Left forelimb (tissue), 1 donor: ENCODE results near the gene NLGN2.

Experiments used
- DNase-seq: peaks from one replicate; pipeline ENCODE4 v3.0.0-alpha.2; 2018; ENCODE audit warnings: low spot score

The NLGN2 gene

DNA sequence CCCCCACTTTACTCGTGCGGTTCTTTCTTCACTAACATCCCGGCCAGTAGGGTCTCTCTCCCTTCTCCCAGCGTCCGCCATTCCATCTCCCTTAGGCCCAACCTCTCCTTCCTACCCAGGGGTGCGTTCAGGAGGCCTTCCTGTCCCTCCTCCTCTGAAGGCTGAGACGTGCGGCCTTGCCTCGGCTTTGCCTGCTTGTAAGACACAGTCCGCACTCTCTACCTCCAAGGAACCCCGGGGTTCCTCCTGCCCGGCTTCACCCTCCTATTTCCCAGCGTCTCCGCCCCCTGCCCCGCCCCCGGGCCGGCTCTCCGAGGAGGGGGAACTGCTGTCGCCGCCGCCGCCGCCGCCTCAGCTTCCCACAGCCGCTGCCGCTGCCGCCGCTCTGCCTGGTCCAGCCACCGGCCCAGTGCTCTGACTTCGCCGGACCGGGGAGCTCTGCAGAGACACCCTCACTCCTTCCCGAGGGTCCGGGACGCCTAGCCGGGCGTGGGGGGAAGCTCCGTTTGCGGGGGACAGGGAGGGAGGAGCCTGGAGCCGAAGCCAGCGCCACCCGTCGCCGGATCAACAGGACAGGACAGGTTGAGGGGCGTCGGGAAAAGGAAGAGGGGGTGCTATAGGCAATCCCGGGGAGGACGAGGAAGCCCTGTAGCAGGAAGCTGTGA is 30.4 kb downstream of the NLGN2 start:
- no peak for DNase-seq

DNA sequence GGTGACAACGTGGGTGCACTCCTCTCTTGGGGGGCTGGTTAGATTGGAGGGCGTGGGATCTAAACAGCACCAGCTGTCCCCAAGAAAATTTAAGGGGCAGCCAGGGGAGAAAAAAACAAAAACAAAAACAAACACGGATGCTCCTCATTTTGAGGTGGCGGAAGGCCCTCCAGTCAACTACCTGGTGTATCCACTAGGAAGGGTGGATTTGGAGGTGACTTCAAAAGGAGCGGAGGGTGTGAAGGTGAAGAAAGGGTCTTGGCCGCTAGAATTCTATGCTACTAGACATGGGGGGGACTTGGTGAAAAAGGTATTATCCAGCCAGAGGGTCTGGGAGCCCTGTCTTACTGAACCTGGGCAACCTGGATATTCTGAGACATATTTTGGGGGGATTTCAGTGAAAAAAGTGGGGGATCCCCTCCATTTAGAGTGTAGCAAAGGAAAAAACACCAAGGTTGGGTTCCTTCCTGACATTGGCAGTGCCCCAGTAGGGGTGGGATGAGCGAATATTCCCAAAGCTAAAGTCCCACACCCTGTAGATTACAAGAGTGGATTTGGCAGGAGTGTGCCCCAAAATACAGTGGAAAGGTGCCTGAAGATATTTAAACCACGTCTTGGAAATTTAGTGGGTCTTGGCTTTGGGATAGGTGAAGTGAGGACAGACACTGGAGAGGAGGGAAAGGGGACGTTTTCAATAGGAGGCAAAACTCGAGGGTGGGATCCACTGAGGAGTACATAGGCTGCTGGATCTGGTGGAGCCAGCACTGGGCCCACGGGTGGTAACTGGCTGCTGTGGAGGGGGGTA is 31.2 kb downstream of the NLGN2 start:
- DNase-seq = no peak

DNA sequence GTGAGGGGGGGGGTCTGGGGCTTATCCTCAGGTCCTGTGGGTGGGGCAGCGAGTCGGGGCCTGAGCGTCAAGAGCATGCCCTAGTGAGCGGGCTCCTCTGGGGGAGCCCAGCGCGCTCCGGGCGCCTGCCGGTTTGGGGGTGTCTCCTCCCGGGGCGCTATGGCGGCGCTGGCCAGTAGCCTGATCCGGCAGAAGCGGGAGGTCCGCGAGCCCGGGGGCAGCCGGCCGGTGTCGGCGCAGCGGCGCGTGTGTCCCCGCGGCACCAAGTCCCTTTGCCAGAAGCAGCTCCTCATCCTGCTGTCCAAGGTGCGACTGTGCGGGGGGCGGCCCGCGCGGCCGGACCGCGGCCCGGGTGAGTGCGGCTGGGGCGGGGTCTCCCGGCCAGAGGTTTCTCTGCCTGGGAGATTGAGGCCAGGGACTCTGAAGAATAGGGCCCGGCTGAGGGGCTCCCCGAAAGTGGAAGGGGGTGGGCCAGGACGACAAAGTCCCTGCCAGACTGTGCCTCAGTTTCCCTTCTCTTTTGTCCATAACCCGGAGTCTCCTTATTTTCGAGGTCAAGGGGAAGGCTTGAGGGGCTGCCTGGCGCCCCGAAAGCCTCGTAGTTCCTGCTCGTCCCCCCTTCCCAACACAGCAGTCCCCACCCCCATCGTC is 31.9 kb downstream of the NLGN2 start, which contains the start of gene FGF11:
FGF11 (plus strand) TSS at position 51 of the 651 bp plus-strand sequence; CDS start at position 160, 109 bp downstream.
- DNase-seq = no peak

DNA sequence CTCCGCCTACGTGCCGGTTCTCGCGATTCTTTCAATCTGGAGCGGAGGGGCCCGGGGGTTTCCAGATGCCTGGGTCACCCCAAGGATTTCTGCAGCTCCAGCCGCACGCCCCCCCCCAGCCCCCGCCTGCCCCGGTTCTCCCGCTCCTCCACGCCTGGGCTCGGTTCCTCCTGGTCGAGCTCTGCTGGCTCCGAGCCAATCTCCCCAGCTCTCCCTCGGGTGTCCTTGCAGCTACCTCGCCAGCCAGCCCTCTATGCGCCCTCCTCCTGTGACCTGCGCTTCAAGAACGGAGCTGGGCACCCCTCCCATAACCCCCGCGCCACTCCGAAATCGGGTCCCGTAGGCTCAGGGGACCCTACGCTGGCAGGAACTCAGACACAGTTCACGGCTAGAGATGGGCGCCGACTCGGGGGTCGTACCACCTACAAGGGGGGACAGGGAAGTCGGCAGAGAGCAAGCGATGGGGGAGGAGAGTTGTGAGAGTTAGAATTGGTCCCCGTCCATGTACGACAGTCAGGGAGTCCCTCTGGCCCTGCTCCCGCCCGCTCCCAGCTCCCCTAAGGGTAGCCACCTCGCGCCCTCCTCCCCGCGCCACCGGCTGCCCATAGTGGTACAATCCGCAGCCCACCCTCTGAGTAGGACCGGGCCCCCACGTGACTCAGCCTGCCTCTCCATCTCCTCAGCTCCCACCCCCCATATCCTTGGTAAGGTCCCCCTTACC is 32.6 kb downstream of the NLGN2 start:
- DNase-seq = no peak

DNA sequence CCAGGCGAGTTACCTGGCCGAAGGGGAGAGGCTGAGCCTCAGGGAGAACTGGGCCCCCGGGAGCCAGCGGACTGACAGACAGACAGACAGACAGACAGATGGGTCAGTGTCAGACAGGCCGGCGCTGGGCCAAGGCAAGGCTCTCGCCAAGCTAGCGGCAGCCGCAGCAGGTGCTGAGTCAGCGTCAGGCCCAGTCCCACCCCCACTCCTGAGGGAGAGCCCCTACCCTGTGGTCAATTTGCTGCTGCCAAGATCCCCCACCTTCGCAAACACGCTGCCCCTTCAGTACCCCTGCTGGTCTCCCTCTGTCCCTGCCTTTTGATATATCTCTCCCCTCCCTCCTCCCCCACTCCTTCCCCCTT is 33.2 kb downstream of the NLGN2 start:
- no peak for DNase-seq

- no peak for DNase-seq
Measured at GRCh38 chr17:7441266-7441665, 33.6 kb downstream of the NLGN2 start.

- DNase-seq = no peak
Measured at GRCh38 chr17:7442142-7442541, 34.5 kb downstream of the NLGN2 start.

- DNase-seq = no peak
Measured at GRCh38 chr17:7443499-7444485, 36.1 kb downstream of the NLGN2 start.

DNA sequence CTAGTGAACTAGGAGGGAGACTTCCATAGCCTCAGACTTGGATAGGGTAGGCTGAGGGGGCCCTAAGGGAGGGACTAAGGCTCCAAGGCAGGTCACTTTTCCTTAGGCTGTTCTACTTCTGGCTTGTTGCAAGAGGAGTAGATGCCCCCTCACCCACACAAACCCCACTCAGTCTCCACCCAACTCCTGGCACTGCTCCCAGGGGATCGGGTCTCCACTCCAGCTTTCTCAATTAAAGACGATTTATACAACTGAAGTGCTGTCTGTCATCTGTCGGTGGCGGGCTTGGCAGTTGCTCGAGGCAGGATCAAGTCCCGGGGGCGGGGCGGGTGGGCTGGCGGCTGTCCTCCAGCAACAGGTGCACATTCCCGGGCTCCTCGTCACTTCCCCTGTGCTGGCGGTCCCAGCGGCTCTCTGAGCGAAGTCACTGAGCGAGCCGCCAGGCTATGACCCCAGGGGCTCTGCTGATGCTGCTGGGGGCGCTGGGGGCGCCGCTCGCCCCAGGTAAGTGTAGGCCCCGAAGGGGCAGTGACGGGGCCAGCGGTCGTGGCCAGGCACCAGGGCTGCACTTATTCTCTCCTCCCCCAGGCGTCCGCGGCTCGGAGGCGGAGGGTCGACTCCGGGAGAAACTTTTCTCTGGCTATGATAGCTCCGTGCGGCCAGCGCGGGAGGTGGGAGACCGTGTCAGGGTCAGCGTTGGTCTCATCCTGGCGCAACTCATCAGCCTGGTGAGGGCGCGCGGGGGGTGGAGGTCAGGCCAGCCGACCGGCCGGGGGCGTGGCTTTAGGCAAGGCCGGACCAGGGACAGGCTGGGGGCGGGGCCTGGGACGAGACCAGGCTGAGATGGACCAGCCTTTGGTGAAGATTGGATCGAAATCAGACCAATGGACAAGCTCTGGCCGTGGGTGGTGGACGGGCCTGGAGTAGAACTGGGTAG is 37.3 kb downstream of the NLGN2 start, which contains the start of gene CHRNB1:
CHRNB1 (plus strand) TSS at position 380 of the 937 bp plus-strand sequence; CDS start at position 447, 67 bp downstream.
- peak; percentile 79 for DNase-seq

DNA sequence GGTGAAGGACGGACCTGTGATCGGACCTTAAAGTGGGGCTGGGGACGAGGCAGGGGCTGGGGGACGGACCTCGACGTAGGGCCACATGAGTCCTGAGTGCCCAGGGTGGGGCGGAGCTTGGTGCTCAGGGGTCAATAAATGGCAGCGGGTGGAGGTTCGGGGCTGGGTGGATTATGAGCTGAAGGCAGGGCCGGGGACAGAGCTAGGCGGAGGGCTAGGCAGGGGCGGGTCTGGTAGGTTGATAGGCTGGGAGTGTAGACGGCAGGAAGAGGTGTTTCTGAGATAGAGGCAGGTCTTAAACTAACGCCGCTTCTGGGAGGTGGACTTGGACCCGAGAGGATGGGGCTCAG is 37.9 kb downstream of the NLGN2 start:
- no peak for DNase-seq

- DNase-seq = no peak
Measured at GRCh38 chr17:7448461-7448860, 40.8 kb downstream of the NLGN2 start.

- DNase-seq = no peak
Measured at GRCh38 chr17:7459961-7460545, 52.4 kb downstream of the NLGN2 start.

GRCh38 chr17:7460850-7461660 is 53.4 kb downstream of the NLGN2 start:
- DNase-seq = no peak

- no peak for DNase-seq
Measured at GRCh38 chr17:7462474-7463371, 55.1 kb downstream of the NLGN2 start.

- no peak for DNase-seq
Measured at GRCh38 chr17:7463372-7463846, 55.8 kb downstream of the NLGN2 start.

DNA sequence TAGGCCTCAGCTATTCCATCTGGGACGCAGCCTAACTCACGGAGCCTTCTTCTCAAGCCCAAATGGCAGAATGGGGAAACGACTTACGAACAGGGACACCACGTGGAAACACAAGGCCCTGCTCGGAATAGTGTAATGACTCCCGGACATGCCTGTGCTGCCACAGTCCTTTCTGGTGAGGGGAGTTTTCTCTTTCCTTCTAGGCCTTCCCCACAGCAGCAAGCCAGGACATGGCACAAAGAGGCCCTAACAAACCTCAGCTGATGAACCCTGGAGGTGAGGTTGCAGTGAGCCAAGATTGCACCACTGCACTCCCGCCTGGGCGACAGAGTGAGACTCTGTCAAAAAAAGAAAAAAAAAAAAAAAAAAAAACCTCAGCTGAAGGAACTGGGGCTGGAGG is 56.4 kb downstream of the NLGN2 start:
- no peak for DNase-seq

- no peak for DNase-seq
Measured at GRCh38 chr17:7465597-7466275, 58.1 kb downstream of the NLGN2 start.
